Activated CD8-positive, alpha-beta memory T cell treated with anti-CD3 and anti-CD28 coated beads, Interleukin-2, amount 50 U/mL, for 48 hours (primary cell): ENCODE results near the gene PRR19.

ENCODE experiments used
- DNase-seq: peaks from one replicate; pipeline ENCODE4 v3.0.0-alpha.2; 2020

Gene PRR19

DNA sequence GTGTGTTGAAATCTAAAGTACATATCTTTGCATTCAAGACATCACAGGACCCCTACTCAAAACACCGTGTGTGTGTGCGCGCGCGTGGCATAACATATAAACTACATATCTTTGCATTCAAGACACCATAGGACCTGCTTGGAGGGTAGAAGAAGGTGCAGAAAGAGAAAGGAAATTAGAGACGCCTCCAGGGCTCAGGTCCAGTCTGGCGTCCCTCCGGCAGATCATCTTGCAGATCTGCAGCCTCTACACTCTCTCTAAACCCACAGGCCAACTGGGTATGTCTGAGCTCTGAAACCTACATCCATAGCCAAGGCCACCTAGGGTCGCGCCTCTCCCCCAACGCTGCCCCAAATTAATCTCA lies 1.2 kb downstream of the PRR19 start:
- DNase-seq: no peak

GRCh38 chr19:42303876-42304275 lies 1.9 kb downstream of the PRR19 start:
- no peak for DNase-seq

- no peak for DNase-seq
Measured at GRCh38 chr19:42306646-42307045, 4.7 kb downstream of the PRR19 start.

DNA sequence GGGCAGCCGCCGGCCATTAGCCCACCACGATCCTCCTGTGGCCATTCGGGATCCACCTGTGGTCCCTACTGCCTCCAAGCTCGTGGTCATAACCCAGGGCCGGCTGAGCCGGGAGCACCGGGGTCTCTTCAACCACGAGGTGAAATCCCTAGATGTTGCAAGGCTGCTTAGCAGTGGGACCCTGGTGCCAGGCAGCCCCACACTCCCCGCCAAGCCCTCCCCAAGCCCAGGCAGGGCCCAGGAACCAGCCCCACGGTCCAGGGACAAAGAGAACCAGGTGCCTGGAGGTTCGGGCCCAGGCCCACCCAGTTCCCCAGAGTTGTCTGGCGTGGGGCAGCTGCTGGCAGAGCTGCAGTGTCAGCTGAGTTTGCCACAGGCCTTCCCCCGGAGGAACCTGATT lies 7.8 kb downstream of the PRR19 start:
- DNase-seq: no peak

DNA sequence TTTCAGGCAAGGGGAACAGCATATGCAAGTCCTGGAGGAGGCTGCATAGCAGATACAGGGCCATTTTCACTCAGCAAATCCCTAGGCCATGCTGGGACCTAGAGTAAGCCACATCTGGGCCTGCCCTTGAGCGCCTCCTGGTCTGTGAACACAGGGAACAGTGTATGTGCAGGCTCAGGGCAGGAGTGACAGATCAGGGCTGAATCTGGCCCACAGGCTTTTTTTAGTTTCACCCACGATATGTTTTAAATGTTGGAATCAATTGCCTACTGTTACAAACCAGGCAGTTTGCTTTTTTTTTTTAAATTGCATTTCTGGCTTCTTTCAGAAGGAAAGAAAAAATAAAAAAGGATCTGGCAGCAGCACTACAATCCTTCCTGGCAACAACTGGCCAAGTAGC lies 9.7 kb downstream of the PRR19 start:
- DNase-seq: no peak

GRCh38 chr19:42312370-42312769 lies 10.4 kb downstream of the PRR19 start:
- no peak for DNase-seq

DNA sequence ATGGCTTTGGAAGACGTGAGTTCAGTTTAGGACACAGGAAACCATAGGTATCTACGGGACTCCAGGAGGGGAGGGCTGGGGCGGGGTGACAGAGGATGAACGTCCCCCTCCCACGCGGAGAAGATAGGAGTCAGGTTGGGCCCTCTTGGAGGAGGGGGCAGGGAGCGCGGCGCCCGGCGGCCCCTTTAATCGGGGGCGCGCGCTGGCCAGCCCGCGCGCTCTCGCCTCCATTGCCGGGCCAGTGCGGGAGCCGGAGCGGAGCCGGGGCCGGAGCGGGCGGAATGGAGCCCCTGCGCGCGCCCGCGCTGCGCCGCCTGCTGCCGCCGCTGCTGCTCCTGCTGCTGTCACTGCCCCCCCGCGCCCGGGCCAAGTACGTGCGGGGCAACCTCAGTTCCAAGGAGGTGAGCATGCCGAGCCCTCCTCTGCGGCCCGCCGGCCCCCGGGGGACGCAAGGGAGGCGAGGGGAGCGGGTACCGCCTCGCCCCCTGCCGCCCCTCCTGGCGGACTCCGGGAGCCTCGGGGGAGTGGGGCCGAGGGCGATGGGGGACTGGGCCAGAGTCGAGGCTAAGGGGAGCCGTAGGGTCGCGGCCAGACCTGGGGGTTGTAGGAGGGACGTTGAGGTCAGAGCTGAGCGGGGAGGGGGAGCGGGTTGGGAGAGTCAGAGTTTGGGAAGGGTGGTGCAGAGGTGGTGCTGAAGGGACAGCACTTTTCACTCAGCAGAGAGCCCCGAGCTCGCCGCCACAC lies 11.3 kb downstream of the PRR19 start, which contains the start of gene TMEM145:
Gene TMEM145, plus strand, starts transcription at position 214 of the 744 bp plus-strand sequence. Its CDS starts 68 bp downstream, at position 282.
- peak; percentile 75 for DNase-seq

DNA sequence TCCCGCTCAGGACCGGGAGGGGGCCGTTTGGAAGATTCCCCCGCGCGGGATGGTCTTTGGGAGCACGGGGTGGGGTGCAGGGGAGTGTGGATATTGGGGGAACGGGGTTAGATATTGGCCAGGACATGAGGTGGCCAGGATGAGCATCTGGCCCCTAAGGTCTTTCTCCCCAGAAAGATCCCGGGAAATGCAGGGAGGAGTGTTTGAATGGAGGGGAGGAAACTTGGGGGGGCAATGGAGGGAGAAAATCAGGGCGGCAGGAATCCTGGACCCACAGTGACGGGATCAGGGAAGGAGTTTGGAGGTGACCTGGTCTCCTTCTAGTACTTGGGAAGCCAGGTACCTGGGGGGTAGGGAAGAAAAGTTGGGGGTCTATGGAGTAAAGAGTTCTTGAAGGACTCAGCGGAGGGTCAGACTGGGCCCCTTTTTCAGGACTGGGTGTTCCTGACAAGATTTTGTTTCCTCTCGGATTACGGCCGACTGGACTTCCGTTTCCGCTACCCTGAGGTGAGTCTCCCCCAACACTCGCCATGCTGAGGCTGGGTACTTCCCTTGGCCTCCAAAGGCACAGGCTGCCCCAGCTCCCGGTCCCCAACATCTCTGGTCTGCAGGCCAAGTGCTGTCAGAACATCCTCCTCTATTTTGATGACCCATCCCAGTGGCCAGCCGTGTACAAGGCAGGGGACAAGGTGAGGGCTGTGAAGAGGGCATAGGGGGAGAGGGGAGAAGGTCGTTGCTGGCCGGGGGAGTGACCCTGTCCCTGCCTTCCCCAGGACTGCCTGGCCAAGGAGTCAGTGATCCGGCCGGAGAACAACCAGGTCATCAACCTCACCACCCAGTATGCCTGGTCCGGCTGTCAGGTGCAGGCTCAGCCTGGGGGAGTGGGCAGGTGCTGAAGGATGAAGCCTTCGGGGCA lies 12.2 kb downstream of the PRR19 start:
- DNase-seq: no peak

- no peak for DNase-seq
Measured at GRCh38 chr19:42315024-42315423, 13.1 kb downstream of the PRR19 start.

DNA sequence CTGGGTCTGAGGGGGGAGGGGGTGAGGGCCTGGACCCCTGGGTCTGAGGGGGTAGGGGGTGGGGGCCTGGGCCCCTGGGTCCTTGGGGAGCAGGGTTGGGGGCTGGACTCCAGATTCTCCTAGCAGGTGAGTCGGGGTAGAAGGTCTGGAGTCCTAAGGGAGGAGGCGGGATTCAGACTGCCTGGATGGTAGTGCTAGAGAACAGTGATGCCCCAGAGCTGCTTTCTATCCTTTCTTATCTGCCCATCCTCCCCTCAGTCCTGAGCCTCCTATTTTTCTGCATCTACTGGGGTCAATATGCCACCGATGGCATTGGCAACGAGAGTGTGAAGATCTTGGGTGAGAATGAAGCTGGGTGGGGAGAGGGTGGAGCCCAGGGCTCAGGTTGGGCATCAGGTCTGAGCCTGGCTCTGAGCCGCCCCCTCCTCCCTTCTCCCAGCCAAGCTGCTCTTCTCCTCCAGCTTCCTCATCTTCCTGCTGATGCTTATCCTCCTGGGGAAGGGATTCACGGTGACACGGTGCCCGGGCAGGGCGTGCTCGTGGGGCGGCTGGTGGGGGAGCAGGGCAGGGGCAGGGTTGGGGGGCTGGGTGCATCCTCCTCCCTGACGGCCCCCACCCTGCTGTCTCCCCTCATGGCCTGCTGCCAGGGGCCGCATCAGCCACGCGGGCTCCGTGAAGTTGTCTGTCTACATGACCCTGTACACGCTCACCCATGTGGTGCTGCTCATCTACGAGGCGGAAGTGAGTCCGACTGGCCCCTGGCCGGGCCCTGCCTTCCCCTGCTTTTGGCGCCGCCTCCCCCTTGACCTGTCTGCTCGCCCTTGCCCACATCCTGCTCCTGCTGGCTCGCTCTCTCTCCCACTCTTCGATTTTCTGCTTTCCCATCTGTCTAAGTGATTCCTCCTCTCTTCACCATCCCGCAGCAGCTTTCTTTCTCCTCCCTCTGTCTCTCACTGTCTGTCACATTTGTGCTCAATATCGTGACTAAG lies 14.6 kb downstream of the PRR19 start:
- DNase-seq: no peak

DNA sequence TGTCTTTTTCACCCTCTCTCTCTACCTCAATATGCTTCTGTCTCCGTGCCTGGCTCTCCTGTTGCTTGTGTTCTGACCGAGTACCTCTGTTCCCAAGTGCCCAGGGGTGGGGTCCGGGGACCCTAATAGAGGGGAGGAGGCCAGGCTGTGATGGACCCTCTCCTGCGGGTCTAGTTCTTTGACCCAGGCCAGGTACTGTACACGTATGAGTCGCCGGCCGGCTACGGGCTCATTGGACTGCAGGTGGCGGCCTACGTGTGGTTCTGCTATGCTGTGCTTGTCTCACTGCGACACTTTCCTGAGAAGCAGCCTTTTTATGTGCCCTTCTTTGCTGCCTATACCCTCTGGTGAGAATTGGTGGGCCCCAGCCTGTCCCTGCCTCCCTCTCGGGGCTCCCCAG lies 15.6 kb downstream of the PRR19 start:
- no peak for DNase-seq

- DNase-seq: no peak
Measured at GRCh38 chr19:42322305-42322704, 20.4 kb downstream of the PRR19 start.

DNA sequence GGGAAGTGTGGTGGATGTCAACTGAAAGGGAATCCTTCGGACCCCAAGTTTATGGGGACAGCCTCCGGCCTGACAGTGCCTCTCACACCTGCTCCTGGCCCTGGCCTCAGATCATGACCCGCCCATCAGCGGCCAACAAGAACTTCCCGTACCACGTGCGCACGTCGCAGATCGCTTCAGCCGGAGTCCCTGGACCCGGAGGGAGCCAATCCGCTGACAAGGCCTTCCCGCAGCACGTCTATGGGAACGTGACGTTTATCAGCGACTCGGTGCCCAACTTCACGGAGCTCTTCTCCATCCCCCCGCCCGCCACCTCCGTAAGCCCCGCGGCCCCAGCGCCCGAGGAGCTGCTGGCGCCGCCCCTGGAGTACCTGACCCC lies 21.5 kb downstream of the PRR19 start:
- no peak for DNase-seq

GRCh38 chr19:42323852-42324654 lies 22.1 kb downstream of the PRR19 start:
- DNase-seq: peak; percentile 68

GRCh38 chr19:42324655-42325307 lies 22.8 kb downstream of the PRR19 start:
- DNase-seq: no peak

- DNase-seq: peak; percentile 96
Measured at GRCh38 chr19:42325308-42325895, 23.5 kb downstream of the PRR19 start, which contains the start of gene MEGF8. Gene MEGF8, plus strand, starts transcription at chr19:42325635. Its CDS starts 609 bp downstream, at chr19:42326244.

DNA sequence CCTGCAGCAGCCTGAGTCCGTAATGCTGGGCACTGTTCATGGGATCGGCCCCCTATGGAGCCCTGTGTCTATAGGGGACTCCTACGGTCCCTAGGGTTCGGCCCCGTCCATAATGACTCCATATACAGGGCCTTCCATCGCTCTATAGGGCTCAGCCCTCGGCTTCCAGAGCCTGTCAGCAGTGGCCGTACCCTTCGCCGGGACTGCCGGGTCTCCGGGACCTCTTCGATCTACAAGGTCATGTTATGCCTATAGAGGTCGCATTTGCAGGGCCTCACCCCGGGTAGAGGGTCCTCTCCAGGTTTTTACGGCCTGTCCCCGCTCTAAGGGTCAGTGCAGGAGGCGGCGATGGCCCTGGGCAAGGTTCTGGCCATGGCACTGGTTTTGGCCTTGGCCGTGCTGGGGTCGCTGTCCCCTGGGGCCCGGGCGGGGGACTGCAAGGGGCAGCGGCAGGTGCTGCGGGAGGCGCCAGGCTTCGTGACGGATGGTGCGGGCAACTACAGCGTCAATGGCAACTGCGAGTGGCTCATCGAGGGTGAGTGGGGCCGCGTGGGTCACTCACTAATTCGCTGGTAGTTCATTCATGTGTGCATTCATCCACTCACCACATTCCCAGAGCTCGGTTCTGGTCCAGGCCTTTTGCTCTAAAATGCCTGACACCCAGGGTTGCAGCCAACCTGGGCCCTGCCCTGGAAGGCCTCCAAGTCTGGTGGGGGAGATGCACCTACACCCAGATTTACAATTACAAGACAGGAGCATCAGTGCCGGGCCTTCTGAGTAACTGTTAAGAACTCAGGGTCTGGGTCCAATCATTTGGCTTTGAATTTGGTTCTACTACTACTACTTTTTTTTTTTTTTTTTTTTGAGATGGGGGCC lies 24.2 kb downstream of the PRR19 start:
- peak; percentile 71 for DNase-seq

DNA sequence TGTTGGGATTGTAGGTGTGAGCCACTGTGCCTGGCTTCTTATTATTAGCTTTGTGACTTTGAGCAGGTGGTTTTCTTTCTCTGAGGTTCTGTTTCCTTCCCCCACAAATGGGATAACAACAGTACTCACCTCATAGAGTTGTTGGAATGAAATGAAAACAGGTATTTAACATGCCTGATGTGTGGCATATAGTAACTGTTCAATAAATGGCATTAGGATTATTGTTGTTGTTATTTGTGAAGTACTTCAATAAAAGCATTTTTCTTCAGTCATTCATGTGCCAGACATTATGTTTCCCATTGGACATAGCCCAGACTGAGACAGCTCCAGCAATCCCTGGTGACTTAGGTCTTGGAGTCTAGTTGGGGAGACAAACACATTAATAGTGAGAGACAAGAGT lies 25.0 kb downstream of the PRR19 start:
- DNase-seq: no peak

GRCh38 chr19:42327381-42327780 lies 25.4 kb downstream of the PRR19 start:
- DNase-seq: no peak

DNA sequence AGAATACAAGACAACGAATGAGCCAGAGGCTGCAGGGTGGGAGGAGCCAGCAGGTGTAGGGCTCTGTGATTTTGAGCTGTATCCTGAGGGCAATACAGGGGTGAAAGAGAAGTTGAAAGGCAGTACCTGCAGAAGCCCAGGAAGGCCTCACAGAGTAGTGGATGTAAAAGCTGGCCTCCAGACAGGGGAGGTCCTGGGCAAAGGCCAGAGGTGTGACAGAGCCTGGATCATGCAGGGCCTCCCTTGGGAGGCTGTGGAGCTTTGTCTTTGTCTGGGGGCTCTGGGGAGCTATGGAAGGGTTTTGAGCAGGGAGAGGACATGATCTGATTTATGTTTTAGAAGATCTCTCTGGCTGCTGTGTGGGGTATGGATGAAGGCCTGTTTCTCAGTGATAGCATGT lies 26.2 kb downstream of the PRR19 start:
- no peak for DNase-seq
